Caco-2 (cell line): ENCODE results near the gene ATF4. TPM values are rescaled to one million over a fixed set of nuclear protein-coding genes. Genes with fewer than 3 reads are reported as not detected.

ENCODE experiments used
- BruUV-seq: library from RNA; stranded (reverse); fragments of 400-500 nt; replicated peaks from 2 replicates; lab custom pipeline; 2021; lab: Mats Ljungman, UMichigan
- CTCF ChIA-PET: fragments of 300-600 bp; sonication (Branson Sonifier 250); formaldehyde crosslinking; loops from one replicate; lab custom pipeline; 2022; ENCODE audit warnings: antibody characterized with exemption; lab: Charles Lee
- POLR2A ChIA-PET: fragments of 300-600 bp; sonication (Branson Sonifier 250); formaldehyde crosslinking; loops from one replicate; lab custom pipeline; 2022; ENCODE audit warnings: antibody characterized with exemption; lab: Charles Lee
- DNase-seq, 2 experiments: peaks; one replicate each; pipeline versions ENCODE4 v3.0.0 to v3.0.0-alpha.2; 2020 to 2022
- H3K27me3 ChIP-seq: replicated peaks from 2 replicates; pipeline ENCODE4 v1.6.0; 2011; ENCODE audit warnings: low read length; ENCODE audit not compliant: control insufficient read depth, insufficient read depth
- H3K36me3 ChIP-seq: 2 replicates; pipeline ENCODE4 v1.5.1; 2011; ENCODE audit warnings: low read length; ENCODE audit not compliant: control insufficient read depth, insufficient read depth
- H3K4me1 ChIP-seq: fragments of 250-450 bp; sonication (Bioruptor Pico); 2 replicates; pipeline ENCODE4 v1.5.1; 2020; ENCODE audit warnings: mild to moderate bottlenecking
- H3K4me3 ChIP-seq: 2 replicates; pipeline ENCODE4 v1.5.1; 2011; ENCODE audit warnings: low read depth, mild to moderate bottlenecking, control low read depth, low read length
- H3K9me3 ChIP-seq: fragments of 250-450 bp; sonication (Bioruptor Pico); 2 replicates; pipeline ENCODE4 v1.5.1; 2020; ENCODE audit warnings: mild to moderate bottlenecking, moderate library complexity
- H3K27ac Mint-ChIP-seq: one replicate; pipeline ENCODE4 v1.8.0; 2022; ENCODE audit warnings: mixed read lengths; ENCODE audit not compliant: unreplicated experiment
- H3K27me3 Mint-ChIP-seq: one replicate; pipeline ENCODE4 v1.8.0; 2022; ENCODE audit warnings: mixed read lengths; ENCODE audit not compliant: insufficient read depth, unreplicated experiment
- H3K36me3 Mint-ChIP-seq: one replicate; pipeline ENCODE4 v1.8.0; 2022; ENCODE audit warnings: mild to moderate bottlenecking, mixed read lengths; ENCODE audit not compliant: insufficient read depth, unreplicated experiment
- H3K4me1 Mint-ChIP-seq: one replicate; pipeline ENCODE4 v1.8.0; 2022; ENCODE audit warnings: low read depth, mixed read lengths; ENCODE audit not compliant: unreplicated experiment
- H3K4me3 Mint-ChIP-seq: one replicate; pipeline ENCODE4 v1.8.0; 2022; ENCODE audit warnings: mild to moderate bottlenecking, moderate library complexity, mixed read lengths; ENCODE audit not compliant: unreplicated experiment
- H3K9me3 Mint-ChIP-seq: one replicate; pipeline ENCODE4 v1.8.0; 2022; ENCODE audit warnings: mixed read lengths; ENCODE audit not compliant: unreplicated experiment
- CTCF ChIP-seq, 2 experiments: fragments of 200-600 bp in 1 of 2; IDR thresholded peaks; 1 replicate in 1 of 2; 2 replicates in 1 of 2; pipeline versions ENCODE4 v1.5.1 to v1.8.0; 2011 to 2022; ENCODE audit warnings: antibody characterized with exemption in 1 of 2, control low read depth in 1 of 2, inconsistent platforms in 1 of 2, low read depth in 1 of 2, low read length in 1 of 2, mild to moderate bottlenecking in 1 of 2, moderate library complexity in 1 of 2; ENCODE audit not compliant: insufficient read depth in 1 of 2, severe bottlenecking in 1 of 2, unreplicated experiment in 1 of 2
- intact Hi-C: fragments of 100-400 bp; cut with micrococcal nuclease; formaldehyde crosslinking; loops from one replicate; pipeline ENCODE4 v1.10.0; 2022; ENCODE audit not compliant: unreplicated experiment
- total RNA-seq: library from RNA; stranded (reverse); gene quantifications from 2 replicates; pipeline ENCODE4 v1.2.3, GENCODE V29; 2022

The ATF4 gene
- total RNA-seq, 1 experiment from 2014 or later: 647 TPM

GRCh38 chr22:39560127-39560526 lies 39.8 kb downstream of the ATF4 start:
- Mint-ChIP-seq H3K27ac (no peak overlapping the region), H3K27me3 (peaks cover 14% of the 10 kb centered on the region), H3K36me3 (no peaks in the 10 kb centered on the region), H3K4me1 (peaks cover 5% of the 10 kb centered on the region), H3K4me3 (no peak overlapping the region), H3K9me3 (peaks cover under 1% of the 10 kb centered on the region)
- DNase-seq: no peak
- H3K36me3 ChIP-seq: no peaks in the 10 kb centered on the region
- ChIA-PET CTCF (interaction anchor here (0.6 to 1.2 kb wide), 6 partner anchors 11 to 465 kb away, joined by 3 to 5 read pairs (median 4); partner anchors contain the start of gene MIEF1), POLR2A (interaction anchor here (0.6 kb wide), 1 partner anchor 47 kb away, joined by 6 read pairs; no protein-coding TSS in a partner anchor)
- no peak for TF ChIP-seq CTCF (IDR thresholded peaks at IDR 0.05; ENCODE audit: insufficient read depth in 1 of 2, low read depth in 1 of 2, low read length in 1 of 2, severe bottlenecking in 1 of 2, unreplicated experiment in 1 of 2)
- peaks cover 6% of the 10 kb centered on the region for H3K27me3 ChIP-seq
- intact Hi-C loops: no loop called here
- no peak overlapping the region for H3K4me3 ChIP-seq
- H3K9me3 ChIP-seq: no peaks in the 10 kb centered on the region
- H3K4me1 ChIP-seq: no peaks in the 10 kb centered on the region
- BruUV-seq: no TSS peak

- Mint-ChIP-seq H3K9me3 (peaks cover 11% of the 10 kb centered on the region), H3K27ac (no peak overlapping the region), H3K4me3 (no peak overlapping the region), H3K4me1 (no peaks in the 10 kb centered on the region), H3K36me3 (no peaks in the 10 kb centered on the region), H3K27me3 (peaks cover 2% of the 10 kb centered on the region)
- Histone ChIP-seq H3K36me3 (no peaks in the 10 kb centered on the region), H3K4me3 (no peak overlapping the region), H3K27me3 (peaks cover 2% of the 10 kb centered on the region; the same call in 1 of the 2 replicates), H3K4me1 (no peaks in the 10 kb centered on the region), H3K9me3 (no peaks in the 10 kb centered on the region)
- ChIA-PET CTCF (no interaction called here), POLR2A (no interaction called here)
- no peak for TF ChIP-seq CTCF (IDR thresholded peaks at IDR 0.05; ENCODE audit: insufficient read depth in 1 of 2, low read depth in 1 of 2, low read length in 1 of 2, severe bottlenecking in 1 of 2, unreplicated experiment in 1 of 2)
- intact Hi-C loops: no loop called here
- no peak for DNase-seq
- BruUV-seq: no TSS peak
Observed at GRCh38 chr22:39562839-39563489, 42.6 kb downstream of the ATF4 start.

- Mint-ChIP-seq H3K9me3 (peaks cover 11% of the 10 kb centered on the region), H3K4me3 (no peak overlapping the region), H3K27ac (no peak overlapping the region), H3K4me1 (no peaks in the 10 kb centered on the region), H3K27me3 (no peaks in the 10 kb centered on the region), H3K36me3 (no peaks in the 10 kb centered on the region)
- Histone ChIP-seq H3K9me3 (no peaks in the 10 kb centered on the region), H3K4me3 (no peak overlapping the region), H3K4me1 (no peaks in the 10 kb centered on the region), H3K36me3 (no peaks in the 10 kb centered on the region), H3K27me3 (peaks cover 2% of the 10 kb centered on the region; the same call in 1 of the 2 replicates)
- no peak for TF ChIP-seq CTCF (IDR thresholded peaks at IDR 0.05; ENCODE audit: insufficient read depth in 1 of 2, low read depth in 1 of 2, low read length in 1 of 2, severe bottlenecking in 1 of 2, unreplicated experiment in 1 of 2)
- CTCF ChIA-PET: no interaction called here
- no peak for DNase-seq
- BruUV-seq: no TSS peak
- POLR2A ChIA-PET: no interaction called here
- intact Hi-C loops: no loop called here
Observed at GRCh38 chr22:39563571-39564428, 43.4 kb downstream of the ATF4 start.
